HG02798 (cell line): ENCODE data around the gene SLC16A8.
"Not testable (repeated sequence)": the region's sequence is repeated elsewhere in the genome, so short reads cannot be mapped to it uniquely, and the experiment has no call there.

Experiments used
- ATAC-seq: cut with Tn5 transposase; IDR thresholded peaks from one replicate; pipeline ENCODE4 v1.9.1; 2021; ENCODE audit warnings: mild to moderate bottlenecking; ENCODE audit not compliant: unreplicated experiment, poor library complexity

The SLC16A8 gene, protein sequence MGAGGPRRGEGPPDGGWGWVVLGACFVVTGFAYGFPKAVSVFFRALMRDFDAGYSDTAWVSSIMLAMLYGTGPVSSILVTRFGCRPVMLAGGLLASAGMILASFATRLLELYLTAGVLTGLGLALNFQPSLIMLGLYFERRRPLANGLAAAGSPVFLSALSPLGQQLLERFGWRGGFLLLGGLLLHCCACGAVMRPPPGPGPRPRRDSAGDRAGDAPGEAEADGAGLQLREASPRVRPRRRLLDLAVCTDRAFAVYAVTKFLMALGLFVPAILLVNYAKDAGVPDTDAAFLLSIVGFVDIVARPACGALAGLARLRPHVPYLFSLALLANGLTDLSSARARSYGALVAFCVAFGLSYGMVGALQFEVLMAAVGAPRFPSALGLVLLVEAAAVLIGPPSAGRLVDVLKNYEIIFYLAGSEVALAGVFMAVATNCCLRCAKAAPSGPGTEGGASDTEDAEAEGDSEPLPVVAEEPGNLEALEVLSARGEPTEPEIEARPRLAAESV

DNA sequence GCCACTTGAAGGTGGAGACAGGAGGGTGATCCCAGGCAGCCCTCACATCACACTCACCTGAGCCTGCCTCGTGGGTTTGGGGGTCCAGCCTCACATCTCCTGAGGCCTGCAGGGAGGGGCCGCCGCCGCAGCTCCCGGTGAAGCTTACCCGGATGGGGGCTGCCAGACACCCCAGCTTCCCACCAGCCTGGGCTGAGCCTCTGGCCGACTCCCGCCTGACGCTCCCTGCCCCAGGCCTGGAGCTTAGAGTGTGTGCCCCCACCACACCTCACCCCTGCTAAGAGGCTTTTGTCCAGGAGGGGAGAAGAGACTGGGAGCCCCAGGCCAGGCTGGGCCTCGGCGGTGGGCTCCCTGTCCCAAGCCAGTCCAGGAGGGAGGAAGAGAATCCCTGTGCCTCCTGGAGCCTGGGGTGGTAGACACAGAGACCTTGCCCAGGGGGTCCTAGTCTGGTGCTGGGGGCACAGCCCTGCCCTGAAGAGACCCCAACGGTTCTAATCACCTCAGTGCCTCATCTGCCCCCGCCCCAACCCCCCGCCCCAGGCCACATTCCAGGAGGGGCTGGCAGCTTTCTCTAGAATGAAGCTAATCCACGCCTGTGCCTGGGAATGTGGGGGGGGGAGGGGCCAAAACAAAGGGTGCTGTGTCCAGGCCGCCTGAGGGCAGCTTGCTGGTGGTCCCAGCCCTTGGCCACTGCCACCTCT, at the start of gene SLC16A8:
TSS of gene SLC16A8 (minus strand) at position 254 of the 701 bp plus-strand sequence. CDS start 1,311 bp downstream, outside the sequence.
- ATAC-seq: no peak

DNA sequence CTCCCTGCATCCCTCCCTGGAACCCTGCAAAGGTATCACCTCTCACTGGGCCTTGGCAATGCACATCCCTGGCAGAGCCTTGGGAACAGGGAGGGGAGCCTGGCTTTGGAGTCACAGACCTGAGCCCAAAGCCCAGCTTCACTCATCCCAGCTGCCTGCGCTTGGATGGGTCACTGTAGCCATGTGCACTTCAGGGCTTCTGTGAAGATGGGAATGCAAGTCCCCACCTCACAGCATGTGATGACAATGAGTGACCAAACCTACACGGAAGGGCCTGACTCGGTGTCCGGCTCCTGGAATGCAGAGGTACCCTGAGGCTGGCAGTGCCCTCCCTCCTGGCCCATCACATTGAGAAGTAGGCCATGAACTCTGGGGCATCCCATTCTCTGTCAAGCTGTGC, 49.3 kb upstream of the SLC16A8 start:
- no peak for ATAC-seq

DNA sequence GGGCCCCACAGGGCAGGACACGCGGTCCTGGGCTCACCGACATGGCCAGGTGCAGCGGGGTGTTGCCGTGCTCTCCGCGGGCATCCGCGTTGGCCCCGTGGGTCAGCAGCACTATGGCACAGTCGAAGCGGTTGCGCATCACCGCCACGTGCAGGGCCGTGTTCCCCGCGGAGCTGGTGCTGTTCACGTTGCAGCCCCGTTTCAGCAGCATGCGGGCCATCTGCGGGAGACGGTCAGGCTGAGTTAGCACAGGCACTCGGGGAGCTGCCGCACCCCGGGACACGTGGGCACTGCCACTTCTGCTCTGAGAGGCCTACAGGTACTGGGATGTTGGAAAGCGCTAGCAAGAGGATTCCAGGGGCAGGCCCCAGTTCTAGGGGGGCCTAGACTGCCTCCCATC, 48.8 kb upstream of the SLC16A8 start:
- no peak for ATAC-seq

DNA sequence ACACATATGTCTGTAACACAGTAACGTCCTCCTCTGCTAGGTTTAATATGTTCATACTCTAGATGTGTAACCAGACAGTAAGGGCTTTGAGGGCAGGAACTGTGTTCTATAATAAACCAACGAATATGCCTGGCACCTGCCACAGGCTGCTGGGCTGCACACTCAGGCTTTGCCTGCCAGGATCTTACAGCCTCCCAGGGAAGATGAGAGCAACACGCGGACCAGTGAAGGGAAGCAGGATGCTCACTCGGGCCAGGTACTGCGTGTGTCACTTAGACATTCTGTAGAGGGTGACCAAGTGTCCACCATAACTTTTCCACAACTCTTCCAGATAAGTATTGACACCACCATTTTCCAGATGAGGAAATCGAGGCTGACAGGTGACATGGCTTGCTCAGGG, 48.2 kb upstream of the SLC16A8 start:
- no peak for ATAC-seq

DNA sequence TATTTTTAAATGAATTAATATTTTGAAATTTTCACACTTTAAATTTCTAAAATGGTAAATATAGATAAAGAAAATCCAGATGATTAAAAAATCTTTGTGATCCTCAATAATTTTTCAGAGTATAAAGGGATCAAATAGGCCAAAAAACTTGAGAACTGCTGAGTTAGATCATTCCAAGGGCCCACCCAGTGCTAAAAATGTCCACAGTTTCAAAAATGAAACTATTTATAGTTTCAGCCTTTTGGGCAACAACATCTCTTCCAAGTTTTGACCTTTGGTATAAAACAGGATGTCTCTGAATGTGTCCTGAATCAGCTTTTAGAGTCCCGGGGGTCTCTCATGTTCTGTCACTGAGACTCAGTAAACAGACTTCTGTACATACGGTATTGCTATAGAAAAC, 47.4 kb upstream of the SLC16A8 start:
- ATAC-seq: no peak

DNA sequence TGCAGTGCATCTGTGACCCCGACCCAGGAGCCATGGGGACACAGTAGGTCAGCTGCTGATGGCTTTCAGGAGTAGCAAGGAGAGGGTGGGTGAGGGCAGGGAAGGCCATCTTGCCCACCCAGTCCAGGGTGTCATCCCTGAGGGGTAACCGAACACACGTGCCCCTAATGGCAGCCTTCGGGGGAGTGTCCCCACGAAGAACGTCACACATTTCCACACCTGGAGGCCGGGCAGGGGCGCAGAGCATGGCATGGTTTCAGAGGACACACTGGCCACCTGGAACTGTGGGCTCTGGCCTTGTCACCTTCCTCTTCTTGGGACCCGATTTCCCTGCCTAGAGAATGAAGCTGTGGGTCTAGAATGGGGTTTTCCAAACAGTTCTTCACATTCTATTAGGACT, 45.9 kb upstream of the SLC16A8 start:
- ATAC-seq: no peak

DNA sequence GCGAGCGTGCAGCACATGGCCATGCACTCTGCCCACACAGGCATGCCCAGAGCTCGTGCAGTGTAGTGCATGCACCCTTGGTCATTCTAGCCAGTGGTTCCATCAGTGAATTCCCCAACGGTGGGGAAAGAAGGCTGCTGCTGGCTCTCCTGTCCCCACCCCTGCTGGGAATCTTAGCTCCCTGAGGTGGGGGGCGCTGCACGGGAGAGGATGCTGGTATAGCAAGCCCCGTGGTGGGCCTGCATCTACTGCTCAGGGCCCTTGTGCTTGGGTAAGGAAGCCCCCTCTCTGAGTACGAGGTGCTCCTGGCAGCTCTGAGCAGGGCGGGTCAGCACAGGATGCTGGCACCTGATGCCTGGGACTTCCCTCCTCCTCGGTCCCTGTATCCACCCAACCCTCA, 45.0 kb upstream of the SLC16A8 start:
- no peak for ATAC-seq

DNA sequence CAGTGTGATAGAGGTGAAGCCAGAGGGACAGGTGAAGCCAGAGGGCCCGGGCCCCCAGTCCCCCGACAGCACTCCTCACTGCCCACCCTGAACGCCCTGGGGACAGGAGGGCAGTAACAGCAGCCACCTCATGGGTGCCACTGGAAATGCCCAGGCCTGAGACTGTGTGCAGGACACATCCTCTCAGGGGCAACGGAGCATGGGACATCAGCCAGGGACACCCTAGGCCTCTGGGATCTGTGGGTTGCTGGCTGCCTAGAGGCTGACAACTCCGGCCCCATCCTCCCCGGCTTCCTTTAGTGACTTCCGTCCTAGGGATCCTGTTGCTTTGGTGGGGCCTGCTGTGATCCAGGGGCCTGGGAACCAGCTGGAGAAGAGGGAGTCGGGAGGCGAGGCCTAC, 43.9 kb upstream of the SLC16A8 start:
- no peak for ATAC-seq

DNA sequence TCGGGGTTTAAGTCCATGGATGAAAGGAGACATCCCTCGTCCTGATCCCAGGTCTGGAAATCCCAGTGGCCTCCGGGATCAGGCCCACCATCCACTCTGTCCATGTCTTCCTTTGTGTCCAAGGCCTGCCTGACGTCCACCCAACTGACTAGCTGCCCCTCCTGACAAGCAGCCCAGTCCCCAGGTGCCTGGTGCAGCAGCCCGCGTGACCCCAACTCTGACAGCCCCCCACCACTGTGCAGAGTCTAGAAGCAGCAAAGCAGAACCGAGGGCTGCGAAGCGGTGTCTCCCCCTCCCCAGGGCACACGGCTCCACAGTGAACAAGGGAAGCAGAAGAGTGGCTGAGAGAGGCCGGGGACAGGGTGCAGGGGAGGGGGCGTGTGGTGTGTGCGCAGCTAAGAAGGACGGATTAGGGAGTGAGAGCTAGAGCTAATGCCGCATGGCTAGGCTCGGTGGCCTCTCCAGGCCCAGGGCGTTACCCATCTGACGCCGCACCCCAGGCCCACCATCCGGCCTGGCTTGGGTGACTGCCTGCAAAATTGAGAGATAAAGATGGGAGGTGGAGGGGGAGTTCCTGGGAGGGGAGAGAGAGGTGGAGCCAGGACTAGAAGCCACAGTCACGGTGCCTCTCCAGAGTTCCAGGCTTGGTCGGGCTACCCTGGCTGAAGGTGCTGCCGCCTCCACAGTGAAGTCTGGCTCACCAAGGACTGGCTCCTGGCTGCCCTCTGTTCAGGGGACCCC, 43.1 kb upstream of the SLC16A8 start:
- ATAC-seq: no peak

DNA sequence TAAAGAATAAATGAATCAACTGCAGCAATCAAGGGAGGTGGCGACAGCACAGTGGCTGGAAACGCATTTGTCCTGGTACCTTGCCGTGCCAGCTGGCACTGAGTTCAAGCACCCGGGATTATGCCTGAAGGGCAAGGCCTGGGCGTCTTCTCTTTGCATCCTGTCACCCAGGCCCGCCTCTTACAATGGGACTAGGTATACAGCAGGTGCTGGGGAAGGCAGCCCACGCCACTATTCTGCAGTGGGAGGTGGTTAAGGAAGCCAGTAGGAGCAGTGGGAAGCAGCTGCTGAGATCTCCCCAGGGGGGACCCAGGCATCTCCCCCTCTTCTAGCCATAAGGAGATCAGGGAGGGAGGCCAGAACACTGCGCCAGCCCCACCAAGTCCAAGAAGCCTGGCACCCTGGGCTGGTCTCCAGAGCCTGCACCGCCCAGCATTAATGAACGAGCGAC, 41.8 kb upstream of the SLC16A8 start:
- ATAC-seq: no peak

DNA sequence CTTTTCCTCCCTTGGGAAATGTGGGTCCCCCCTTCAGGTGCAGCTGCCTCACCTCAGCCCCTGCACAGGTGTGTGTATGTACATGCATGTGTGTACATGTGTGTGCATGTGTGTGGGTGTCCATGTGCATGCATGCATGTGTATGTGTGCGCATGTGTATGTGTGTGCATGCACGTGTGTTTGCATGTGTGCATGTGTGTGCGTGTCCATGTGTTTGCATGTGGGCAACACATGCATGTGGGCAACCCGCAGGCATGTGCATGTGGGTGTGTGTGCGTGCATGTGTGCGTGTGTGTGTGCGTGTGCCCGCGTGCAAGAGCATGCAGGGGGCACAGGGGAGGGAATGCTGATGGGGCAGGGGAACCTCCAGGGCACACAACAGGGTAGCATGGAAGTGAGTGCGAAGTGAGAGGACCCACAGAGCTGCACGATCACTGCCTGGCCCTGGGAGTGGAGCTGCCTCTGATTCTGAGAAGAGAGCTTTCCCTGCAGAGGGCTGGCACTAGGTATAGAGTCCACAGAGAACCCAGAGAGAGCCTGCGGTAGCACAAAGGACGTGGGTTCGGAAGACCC, 41.1 kb upstream of the SLC16A8 start:
- no peak for ATAC-seq

DNA sequence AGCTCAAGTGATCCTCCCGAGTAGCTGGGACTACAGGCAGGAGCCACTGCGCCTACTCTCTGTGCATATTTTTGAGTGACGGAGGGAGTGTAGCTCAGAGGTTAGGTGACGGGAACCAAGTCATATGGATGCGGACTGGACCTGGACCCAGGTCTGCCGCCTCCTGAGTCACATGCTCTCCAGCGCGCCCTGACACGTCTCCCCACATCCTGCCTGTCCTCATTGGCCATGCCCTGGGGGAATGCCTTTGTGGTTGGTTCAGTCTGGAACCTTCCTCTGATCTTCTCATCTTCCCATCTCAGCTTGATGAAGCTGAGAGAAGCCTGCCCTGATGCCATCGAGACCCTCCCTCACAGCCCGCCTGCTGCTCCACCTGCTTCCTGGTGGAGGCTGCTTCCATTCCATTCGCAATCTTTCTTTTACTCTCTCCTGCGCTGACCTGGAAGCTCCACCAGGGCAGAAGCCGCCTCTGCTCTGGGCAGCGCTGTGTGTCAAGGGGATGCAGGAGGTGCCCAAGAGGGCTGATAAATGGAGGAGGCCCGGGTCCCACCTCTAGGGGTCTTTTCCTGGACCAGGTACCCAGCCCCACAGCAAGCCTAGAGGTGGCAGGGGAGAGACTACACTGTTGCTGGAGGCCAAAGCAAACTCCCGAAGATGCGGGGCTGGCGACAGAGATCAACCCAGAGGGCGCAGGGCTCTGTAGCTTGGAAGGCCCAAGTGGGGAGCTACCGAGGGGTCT, 40.4 kb upstream of the SLC16A8 start:
- no peak for ATAC-seq

DNA sequence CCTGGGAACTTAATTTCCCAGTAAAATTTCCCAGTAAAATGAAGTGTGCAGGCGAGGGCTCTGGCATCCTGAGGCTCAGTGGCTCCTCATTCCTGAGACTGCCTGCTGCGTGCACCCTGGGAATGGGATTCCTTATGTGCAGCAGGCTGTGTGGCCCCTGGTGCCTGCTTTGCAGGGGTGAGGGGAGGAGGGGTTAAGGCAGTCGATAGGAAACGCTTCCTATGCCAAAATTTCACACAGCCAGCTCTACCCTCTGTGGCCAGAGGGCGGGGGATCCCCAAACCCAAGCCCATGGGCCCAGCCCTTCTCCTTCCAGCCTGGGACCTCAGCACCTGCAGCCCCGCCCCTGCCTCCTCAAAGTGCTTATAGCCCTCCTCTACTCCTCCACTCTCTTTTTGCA, 38.6 kb upstream of the SLC16A8 start:
- no peak for ATAC-seq

DNA sequence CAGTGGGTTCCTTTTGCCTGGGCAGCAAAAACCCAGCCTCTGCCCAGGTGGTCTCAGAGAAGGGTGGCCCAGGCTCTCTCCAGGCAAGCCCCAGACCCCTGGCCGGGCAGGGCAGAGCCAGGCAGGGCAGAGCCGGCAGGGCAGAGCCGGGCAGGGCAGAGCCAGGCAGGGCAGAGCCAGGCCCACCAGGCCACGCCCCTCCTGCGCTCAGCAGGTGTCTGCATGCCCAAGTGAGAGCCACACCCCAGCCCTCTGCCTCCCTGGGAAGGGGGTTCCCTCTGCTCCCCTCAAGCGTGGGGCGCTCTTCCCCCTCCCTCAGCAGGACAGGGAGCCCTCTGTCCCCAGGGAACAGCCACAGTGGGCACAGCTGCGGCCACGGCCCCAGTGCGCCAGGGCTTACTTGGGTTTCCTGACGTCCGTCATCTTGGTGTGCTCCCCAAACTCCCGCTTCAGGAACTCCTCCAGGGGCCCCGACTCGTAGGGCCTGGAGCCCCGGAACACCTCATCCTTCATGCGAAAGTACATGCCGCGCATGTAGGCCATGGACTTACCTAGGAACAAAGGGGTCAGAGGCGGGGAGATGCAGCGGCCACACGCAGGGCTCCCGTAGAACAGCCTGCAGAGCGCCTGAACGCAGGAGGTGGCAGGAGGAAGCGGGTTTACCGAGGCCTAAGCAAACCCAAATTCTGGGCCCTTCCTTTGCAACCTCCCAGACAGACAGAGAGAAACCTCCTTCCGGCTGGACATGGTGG, 36.6 kb upstream of the SLC16A8 start:
- ATAC-seq: no peak

DNA sequence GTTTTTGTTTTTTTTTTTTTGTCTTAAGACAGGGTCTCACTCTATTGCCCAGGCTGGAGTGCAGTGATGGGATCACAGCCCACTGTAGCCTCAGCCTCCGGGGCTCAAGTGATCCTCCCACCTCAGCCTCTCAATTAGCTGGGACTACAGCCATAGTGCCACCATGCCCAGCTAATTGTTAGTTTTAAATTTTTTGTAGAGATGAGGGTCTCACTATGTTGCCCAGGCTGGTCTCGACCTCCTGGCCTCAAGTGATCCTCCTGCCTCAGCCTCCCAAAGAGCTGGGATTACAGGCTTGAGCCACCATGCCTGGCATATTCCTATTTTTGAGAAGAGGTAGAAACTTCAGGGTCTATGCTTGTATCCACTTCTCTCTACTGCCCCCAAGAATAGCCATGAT, 34.8 kb upstream of the SLC16A8 start:
- not testable (repeated sequence) for ATAC-seq

DNA sequence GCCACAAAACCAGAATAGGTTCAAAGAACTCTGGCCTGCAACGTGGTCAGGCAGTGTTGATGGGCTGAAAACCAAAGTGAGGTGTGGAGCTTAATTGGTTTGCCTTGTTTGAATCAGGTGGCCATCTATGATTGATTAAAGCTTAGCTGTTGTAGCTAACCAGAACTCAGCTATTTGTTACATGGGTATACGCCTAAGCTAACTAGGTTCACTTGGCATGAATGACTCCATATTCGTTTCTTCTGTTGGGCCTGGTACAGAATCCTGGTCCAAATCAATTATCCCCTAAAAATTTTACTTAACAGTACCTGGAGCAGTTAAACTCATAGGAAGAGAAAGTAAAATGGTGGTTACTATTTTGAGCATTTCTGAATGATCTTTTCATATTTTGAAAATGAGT, 34.2 kb upstream of the SLC16A8 start:
- ATAC-seq: no peak

DNA sequence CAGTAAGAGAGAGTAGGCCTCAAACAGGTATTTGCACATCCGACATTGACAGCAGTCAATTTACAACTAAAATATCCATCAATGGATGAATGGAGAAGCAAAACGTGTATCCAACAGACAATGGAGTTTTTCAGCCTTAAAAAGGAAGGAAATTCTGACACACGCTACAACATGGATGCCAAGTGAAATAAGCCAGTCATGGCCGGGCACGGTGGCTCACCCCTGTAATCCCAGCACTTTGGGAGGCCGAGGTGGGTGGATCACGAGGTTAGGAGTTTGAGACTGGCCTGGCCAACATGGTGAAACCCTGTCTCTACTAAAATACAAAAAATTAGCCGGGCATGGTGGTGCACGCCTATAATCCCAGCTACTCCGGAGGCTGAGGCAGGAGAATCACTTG, 33.6 kb upstream of the SLC16A8 start:
- not testable (repeated sequence) for ATAC-seq

DNA sequence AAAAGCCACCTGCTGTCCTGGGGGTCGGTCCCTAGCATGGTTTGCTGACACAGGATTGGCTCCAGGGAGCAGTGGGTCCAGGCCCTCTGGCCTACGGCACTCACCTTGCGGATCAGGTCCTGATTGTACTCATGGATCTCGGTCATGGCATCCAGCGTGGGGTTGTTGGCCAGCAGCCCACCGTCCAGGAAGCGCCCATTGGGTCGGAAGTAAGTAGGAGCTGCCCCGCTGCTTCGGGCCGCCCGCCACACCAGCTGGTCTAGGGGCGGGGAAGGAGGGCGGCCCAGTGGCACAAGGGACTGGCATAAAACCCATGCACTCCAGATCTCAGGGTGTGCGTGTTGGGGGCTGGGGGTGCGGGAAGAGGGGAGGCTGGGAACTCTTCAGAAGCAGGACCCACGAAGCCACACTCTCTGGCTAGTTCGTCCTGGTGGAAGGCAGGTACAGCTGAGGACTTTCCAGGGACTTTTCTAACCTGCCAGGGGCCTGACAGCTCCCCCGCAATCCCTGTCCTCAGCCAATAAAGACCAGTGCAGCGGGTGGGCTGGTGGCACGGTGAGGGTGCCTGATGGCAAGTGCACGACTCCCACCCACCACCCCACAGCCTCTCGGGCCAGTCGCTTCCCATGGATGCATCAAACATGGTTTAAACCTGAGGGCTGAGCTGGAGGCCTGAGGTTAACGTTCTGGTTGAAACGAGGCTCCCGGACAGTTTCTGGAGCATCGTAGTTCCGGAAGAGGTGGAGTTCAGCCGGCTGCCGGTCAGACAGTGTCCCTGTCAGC, 31.6 kb upstream of the SLC16A8 start:
- no peak for ATAC-seq
